Stimulated activated CD4-positive, alpha-beta T cell treated with anti-CD3 and anti-CD28 coated beads, Interleukin-1b, Interleukin-23, amount 100 ng/mL, for 4 hours (primary cell): ENCODE measurements around the gene BSN.

ENCODE experiments used
- DNase-seq, 2 donors: peaks; one replicate each; pipeline ENCODE4 v3.0.0-alpha.2; 2020; ENCODE audit warnings: low read depth in 2 of 2

BSN gene

DNA sequence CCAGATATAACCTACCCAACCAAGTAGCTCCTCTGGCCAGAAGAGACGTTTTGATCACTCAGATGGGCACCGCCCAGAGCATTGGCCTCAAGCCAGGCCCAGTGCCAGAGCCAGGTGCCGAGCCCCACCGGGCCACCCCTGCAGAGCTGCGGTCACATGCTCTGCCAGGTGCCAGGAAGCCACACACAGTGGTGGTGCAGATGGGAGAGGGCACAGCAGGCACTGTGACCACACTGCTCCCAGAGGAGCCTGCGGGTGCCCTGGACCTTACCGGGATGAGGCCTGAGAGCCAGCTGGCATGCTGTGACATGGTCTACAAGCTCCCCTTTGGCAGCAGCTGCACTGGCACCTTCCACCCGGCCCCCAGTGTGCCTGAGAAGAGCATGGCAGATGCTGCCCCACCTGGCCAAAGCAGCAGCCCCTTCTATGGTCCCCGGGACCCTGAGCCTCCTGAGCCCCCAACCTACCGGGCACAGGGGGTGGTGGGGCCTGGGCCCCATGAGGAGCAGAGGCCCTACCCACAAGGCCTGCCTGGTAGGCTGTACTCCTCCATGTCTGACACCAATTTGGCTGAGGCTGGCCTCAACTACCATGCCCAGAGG lies 100.8 kb downstream of the BSN start:
- no peak for DNase-seq

DNA sequence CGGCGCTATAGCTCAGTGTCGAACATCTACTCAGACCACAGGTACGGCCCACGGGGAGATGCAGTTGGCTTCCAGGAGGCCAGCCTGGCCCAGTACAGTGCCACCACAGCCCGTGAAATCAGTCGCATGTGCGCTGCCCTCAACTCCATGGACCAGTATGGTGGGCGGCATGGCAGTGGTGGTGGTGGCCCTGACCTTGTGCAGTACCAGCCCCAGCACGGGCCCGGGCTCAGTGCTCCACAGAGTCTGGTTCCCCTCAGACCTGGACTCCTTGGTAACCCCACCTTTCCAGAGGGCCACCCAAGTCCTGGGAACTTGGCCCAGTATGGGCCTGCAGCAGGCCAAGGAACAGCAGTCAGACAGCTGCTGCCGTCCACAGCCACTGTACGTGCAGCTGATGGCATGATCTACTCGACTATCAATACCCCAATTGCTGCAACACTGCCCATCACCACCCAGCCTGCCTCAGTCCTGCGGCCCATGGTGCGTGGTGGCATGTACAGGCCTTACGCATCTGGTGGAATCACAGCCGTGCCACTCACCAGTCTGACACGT lies 101.5 kb downstream of the BSN start:
- no peak for DNase-seq

DNA sequence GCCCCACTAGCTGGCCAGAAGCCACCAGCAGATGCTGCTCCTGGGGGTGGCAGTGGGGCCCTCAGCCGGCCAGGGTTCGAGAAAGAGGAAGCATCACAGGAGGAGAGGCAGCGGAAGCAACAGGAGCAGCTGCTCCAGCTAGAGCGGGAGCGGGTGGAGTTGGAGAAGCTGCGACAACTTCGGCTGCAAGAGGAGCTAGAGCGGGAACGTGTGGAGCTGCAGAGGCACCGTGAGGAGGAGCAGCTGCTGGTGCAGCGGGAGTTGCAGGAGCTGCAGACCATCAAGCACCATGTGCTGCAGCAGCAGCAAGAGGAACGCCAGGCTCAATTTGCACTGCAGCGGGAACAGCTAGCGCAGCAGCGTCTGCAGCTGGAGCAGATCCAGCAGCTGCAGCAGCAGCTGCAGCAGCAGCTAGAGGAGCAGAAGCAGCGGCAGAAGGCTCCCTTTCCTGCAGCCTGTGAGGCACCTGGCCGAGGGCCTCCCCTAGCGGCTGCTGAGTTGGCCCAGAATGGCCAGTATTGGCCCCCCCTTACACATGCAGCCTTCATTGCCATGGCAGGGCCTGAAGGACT lies 102.3 kb downstream of the BSN start:
- DNase-seq, result no peak

DNA sequence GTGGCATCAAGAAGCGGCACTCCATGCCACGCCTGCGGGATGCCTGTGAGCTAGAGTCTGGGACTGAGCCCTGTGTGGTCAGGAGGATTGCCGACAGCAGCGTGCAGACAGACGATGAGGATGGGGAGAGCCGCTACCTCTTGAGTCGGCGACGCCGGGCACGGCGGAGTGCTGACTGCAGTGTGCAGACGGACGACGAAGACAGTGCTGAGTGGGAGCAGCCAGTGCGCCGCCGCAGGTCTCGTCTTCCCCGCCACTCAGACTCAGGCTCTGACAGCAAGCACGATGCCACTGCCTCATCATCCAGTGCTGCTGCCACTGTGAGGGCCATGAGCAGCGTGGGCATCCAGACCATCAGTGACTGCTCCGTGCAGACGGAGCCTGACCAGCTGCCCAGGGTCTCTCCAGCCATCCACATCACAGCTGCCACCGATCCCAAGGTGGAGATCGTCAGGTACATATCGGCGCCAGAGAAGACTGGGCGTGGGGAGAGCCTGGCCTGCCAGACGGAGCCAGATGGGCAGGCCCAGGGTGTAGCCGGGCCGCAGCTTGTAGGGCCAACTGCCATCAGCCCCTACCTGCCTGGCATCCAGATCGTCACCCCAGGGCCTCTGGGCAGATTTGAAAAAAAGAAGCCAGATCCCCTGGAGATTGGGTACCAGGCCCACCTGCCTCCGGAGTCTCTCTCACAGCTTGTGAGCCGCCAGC lies 103.1 kb downstream of the BSN start:
- no peak for DNase-seq

DNA sequence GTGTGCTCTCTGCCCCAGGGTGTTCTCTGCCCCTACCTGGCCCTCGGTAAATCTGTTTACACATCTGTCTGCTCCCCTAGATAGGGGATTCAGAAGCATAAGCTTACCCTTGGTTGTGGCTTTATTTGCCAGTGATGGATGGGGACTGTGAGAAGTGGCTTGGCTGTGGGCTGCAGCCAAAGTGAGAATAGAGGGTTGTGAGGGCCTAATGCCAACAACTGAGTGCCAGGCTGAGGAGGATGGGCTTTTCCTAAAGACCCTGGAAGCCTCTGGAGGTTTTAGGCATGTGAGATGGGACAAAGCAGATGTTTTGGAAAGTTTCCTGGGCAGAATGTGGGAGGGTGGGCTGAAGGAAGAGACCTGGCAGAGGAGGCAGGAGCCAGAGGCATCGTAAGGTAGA lies 104.4 kb downstream of the BSN start:
- no peak for DNase-seq

DNA sequence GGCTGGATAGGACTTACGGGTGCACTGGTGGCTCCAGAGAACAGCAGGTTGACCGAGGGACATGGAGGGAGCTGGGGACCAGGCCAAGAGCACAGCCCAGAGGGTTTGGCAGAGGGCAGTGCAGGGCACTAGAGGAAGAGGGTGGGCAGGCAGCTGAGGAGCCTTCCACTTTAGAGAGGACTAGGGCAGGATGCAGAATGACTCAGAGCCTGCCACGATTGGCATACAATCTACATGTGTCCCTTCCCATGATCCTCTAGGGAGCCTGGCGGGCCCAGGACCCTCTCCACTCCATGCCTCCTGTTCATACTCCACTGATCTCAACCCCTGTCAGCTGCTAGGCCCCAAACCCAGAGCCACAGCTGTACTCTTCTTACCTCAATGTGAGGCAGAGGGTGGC lies 105.5 kb downstream of the BSN start:
- DNase-seq, result no peak

DNA sequence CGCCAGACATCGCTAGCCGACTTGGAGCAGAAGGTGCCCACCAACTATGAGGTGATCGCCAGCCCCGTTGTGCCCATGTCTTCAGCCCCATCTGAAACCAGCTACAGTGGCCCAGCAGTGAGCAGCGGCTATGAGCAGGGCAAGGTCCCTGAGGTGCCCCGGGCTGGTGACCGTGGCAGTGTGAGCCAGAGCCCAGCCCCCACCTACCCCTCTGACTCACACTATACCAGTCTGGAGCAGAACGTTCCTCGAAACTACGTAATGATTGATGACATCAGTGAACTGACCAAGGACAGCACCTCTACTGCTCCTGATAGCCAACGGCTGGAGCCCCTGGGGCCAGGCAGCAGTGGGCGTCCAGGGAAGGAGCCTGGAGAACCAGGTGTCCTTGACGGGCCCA lies 107.0 kb downstream of the BSN start:
- DNase-seq, result no peak

DNA sequence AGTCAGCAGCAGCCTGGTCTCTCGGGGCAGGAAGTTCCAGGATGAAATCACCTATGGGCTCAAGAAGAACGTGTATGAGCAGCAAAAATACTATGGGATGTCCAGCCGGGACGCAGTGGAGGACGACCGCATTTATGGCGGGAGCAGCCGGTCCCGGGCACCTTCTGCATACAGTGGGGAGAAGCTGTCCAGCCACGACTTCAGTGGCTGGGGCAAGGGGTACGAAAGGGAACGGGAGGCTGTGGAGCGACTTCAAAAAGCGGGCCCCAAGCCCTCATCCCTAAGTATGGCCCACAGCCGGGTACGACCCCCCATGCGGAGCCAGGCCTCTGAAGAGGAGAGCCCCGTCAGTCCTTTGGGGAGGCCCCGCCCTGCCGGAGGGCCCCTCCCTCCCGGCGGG lies 107.7 kb downstream of the BSN start:
- DNase-seq, result no peak

DNA sequence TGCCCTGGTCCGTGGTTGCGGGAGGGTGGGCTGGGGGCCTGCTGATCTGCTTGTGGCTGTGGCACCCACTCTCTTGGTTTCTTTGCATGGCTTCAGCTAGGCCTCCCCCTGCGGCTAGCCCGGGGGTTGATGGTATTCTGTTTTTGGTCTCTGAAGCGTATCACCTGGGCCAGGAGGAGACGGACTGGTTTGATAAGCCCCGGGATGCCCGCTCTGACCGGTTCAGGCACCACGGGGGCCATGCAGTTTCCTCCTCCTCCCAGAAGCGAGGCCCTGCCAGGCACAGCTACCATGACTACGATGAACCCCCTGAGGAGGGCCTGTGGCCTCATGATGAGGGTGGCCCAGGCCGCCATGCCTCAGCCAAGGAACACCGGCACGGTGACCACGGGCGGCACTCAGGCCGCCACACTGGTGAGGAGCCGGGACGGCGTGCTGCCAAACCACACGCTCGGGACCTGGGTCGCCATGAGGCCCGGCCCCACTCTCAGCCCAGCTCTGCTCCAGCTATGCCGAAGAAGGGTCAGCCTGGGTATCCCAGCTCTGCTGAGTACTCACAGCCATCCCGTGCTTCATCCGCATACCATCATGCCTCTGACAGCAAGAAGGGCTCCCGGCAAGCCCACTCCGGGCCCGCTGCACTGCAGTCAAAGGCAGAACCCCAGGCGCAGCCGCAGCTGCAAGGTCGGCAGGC lies 108.6 kb downstream of the BSN start:
- no peak for DNase-seq

DNA sequence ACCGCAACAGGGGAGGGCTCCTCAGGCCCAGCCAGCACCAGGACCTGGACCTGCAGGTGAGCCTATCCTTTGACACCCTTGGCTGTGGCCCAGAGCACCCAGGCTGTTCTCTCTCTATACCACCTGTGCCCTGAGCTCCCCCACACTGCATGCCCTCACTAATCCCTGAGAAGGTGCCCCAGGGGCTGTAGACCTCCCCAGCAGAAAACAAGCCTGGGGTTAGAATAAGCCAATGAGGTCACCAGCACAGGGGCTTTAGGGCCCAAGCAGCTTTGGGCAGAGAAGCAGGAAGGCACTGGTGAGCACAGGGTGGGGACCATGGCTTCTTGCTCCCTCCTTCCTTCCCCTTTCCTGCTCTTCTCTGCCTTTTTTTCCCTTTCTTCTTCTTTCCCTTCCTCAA lies 109.6 kb downstream of the BSN start:
- DNase-seq, result no peak

DNA sequence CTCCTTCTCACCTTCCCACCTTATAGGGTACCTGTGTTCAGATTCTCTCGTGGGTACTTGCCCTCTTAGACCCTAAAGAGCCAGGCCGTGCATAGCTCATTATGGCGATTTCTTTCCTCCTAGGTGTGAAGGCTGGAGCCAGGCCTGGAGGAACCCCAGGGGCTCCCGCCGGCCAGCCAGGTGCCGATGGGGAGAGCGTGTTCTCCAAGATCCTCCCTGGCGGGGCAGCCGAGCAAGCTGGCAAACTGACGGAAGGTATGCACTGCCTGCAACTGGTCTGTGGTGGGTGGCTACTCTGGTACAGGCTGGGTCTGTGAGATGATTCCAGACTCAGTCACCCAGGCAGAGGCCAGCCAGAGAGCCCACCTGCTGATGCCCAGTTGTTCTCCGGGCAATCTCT lies 110.0 kb downstream of the BSN start:
- no peak for DNase-seq

DNA sequence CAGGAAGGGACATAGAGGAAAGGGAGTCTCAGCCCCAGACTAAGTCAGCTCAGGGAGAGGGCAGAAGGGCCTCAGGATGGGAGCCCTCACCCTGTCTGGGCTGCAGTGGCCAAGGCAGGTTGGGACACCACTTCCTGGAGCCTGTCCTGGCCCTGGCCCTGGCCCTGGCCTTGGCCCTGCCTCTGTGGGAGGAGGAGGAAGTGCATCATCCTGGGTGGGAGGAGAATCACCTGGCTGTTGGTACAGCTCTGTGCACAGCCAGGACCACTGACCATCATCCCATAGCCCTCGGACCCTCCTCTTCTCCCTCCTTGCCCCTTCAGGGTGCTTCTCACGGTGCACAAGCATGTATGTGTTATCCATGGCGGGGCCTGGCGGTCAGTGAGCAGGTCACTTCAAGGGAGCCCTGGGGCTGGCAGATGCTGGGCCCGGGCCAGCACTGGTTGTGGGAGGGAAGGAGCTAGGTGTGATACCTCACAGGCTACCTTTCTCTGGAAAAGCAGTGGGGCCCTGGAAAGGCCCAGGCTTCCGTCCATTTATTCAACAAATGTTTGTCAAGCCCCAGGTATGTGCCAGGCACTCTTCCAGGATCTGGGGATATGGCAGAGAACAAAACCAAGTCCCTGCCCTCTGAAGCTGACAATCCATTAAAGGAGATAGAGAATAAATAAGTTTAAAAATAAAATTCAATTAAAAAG lies 111.7 kb downstream of the BSN start:
- no peak for DNase-seq

DNA sequence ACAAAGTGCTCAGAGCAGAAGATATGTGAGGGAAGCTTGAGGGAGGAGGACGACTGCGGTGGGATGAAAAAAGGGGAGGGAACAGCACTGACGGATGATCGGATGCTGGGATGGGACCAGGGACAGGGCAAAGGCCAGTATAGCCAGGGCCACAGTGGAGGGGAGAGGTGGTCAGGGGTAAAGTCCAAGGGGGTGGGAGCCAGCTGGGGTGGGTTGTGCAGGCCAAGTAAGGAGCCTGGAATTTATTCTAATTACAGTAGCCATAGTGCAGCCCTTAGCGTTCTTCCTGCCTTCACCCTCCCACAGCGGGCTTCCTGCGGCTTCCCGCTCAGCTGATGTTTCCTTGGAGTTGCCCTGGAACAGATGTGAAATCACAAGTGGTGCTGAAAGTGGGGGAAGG lies 112.3 kb downstream of the BSN start:
- DNase-seq, result no peak

DNA sequence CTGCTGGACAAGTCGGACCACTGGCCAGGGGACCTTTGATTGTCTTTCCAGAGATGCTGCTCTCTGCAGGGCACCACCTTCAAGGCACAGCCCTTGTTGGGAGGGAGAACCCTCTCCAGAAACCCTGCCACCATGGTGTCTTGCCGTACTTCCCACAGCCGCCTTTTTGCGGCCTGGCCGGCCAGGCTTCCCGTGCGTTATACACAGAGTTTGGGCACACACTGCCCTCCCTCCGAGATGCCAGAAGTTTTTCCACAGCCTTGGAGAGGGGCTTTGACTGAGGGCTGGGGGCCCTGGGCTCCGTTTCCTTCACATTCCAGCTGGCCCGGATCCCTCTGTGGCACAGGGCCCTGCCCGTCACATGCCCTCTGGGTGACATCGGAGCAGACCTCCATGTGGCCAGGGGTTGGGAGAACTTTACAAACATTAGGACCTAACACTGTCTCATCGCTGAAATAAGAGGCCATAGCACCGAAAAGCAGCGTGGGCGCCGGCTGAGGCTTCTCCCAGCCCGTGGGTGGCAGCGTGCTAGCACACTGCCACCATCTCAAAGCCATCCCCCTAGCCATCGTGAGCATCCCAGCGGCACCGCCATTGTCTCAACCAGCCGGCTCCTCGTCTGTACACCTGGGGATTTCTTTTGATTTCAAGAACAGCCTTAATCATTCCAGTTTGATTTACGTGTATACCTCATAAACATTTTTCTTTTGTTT lies 113.6 kb downstream of the BSN start:
- DNase-seq, result no peak

DNA sequence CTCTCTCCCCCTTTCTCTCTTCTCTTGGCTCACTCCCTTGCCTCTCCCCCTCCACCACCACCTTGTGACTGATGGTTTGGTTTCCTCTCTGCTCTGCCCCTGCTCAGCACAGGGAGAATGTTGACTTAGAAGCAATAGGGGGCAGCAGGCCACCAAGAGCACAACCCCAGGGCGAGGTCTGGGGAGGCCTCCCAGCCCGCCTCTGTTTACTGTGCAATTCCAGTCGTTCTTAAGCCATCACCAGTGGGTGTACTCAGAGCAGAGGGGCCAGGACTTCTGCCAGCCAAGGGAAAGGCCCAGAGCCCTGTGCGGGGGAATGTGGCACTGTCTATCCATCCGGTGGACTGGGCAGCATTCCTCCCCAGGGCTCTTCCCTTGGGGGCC lies 114.1 kb downstream of the BSN start:
- DNase-seq, result no peak

DNA sequence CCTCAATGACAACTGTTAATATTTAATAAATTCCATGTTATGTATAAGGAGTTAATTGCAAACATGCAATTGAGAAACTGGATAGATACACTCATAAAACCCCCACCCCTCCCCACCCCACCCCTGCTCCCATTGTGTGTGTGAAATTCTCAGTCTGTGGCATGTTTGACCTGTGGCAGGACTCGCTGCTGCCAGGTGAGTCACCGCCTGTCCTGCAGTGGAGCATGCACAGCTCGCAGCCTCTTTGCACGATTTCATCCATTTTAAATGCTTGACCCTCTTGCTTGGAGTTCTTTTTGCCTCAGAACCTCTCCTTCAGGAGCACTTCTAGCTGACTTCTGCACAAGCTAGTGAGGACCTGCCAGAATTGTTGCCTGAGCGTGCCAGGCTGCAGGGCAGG lies 114.6 kb downstream of the BSN start:
- no peak for DNase-seq

DNA sequence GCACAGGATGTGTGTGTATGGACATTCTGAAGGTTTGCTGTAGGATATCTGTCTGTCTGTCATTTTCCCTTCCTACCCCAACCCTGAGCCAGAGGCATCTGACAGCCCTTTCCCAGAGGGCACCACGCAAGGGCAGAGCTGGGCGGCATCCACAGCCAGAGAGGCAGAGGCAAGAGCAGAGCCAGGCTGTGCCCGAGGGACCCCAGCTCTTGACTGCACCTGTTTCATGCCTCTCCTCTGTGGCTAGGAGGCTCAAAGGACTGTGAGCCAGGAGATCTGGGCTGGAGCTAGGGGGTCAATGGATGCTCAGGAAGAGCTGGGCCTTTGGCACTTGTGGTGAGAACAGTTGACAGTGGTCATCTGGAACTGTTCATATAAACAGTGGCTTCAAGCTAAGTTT lies 115.1 kb downstream of the BSN start:
- no peak for DNase-seq

DNA sequence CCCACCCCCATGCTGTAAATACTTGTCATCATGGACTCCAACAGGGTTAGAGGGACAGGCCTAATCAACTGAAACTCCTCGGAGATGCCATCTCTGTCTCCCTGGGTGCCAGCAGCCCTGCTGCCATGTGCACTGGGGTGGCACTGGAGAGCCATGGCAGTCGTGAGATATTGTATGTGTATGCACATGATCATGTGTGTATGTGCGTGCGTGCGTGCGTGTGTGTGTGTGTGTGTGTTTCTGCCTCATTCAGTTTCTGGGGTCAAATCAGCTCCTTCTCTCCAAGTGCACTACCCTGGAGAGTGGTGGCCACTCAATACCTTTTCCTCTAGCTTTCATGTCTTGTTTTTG lies 116.6 kb downstream of the BSN start:
- DNase-seq, result no peak

DNA sequence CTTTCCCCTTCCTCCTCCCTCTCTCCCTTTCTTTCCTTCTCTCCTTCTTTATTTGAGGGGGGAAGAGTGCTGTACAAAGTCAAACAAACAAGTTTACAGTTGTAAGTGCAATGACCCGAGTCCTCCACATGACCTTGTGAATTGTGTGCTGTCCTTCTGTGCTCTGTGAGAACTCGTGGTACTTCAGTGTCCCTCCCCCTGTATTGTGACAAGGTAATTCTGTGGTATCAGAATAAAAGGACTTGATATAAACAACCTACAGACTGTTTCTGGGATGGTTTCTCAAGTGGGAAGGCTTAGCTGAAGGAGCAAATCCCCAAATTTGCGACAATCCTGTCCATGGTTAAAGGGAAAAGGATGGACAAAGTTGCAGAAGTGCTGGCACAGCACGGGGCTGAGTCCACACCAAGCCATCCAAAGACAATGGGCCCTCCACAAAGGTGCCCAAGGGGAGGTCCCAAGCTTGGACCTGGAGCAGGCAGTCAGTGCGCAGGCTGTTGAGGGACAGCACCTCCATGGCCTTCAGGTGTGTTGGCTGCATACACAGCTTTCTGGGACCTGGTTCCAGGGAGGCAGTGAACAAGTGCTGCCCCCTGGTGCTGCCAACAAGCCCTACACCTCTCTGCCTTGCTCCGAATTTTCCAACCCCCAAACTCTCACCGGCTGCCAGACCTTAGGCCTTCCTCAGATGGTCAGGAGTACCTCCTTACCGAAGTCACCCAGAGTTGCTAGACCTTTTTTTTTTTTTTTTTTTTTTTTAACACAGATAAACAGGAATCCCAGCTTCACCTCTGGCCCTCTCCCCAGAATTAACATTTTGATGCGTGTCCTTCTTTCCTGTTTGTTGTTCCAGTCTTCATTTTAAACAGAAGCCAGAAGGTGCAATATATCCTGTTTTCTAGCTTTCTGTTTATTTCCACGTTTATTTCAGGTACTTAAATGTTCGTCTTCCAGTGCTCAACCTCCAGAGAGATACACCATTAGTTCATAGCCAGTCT lies 117.3 kb downstream of the BSN start:
- peak; percentile 63 to 68 for DNase-seq

DNA sequence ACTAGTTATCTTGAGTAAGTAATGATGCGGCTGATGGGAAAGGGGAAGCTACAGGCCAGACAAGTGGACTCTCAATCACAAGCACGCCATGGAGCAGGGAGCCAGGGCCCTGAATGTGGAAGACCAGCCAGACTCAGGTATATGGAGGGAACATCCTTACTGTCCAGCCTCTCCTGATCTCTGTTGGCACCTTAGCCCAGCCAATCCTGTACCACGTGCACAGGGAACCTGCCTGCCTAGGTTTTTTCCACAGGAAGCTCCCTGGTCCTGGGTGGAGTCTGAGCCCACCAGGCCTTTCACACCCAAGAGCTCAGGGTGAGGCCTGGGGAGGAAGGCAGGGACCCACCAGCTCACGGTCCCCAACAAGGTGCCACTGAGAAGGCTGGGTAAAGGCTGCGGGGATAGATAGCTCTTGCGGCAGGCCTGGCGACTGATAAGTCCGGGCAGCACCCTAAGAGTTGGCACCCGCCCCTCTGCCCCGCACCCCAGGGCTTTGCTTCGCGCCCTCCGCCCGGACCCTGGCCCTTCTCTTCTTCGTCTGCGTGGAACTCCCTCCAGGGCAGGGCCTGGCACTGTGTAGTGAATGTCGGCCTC lies 118.9 kb downstream of the BSN start:
- no peak for DNase-seq
